HG03521 (cell line): Measurements from ENCODE around the gene RHOB.
A peak's percentile ranks its signal among the peaks of the same experiment; 100 is the strongest.
"Not testable (repeated sequence)": the region's sequence is repeated elsewhere in the genome, so short reads cannot be mapped to it uniquely, and the experiment has no call there.

Experiments
- ATAC-seq: cut with Tn5 transposase; IDR thresholded peaks from one replicate; pipeline ENCODE4 v1.9.1; 2021; ENCODE audit warnings: mild to moderate bottlenecking, moderate library complexity; ENCODE audit not compliant: unreplicated experiment

Gene RHOB

GRCh38 chr2:20446917-20447436 is at the start of gene RHOB:
Gene RHOB, plus strand, starts transcription at chr2:20447074. Its CDS starts 392 bp downstream, at chr2:20447466.
- peak; percentile 98 for ATAC-seq

- ATAC-seq, result no peak
These were observed 48.9 kb upstream of the RHOB start for GRCh38 chr2:20397811-20398447.

GRCh38 chr2:20398956-20399567 is 47.8 kb upstream of the RHOB start:
- no peak for ATAC-seq

- no peak for ATAC-seq
These were observed 46.6 kb upstream of the RHOB start for GRCh38 chr2:20400306-20400705.

GRCh38 chr2:20400787-20401488 is 45.9 kb upstream of the RHOB start:
- no peak for ATAC-seq

- no peak for ATAC-seq
These were observed 45.4 kb upstream of the RHOB start for GRCh38 chr2:20401489-20401835.

GRCh38 chr2:20403774-20404312 is 43.0 kb upstream of the RHOB start:
- no peak for ATAC-seq

- ATAC-seq, result no peak
These were observed 41.9 kb upstream of the RHOB start for GRCh38 chr2:20404950-20405349.

GRCh38 chr2:20409039-20409438 is 37.8 kb upstream of the RHOB start:
- no peak for ATAC-seq

- no peak for ATAC-seq
These were observed 36.2 kb upstream of the RHOB start for GRCh38 chr2:20410556-20411277.

- ATAC-seq, result peak; percentile 100
These were observed 35.4 kb upstream of the RHOB start for GRCh38 chr2:20411361-20411894.

- no peak for ATAC-seq
These were observed 32.1 kb upstream of the RHOB start for GRCh38 chr2:20414806-20415205.

- ATAC-seq, result no peak
These were observed 31.4 kb upstream of the RHOB start for GRCh38 chr2:20415511-20415918.

- ATAC-seq, result no peak
These were observed 30.2 kb upstream of the RHOB start for GRCh38 chr2:20416723-20417122.

GRCh38 chr2:20417230-20417821 is 29.5 kb upstream of the RHOB start:
- ATAC-seq, result not testable (repeated sequence)

- no peak for ATAC-seq
These were observed 28.4 kb upstream of the RHOB start for GRCh38 chr2:20418519-20418918.

GRCh38 chr2:20419007-20419576 is 27.8 kb upstream of the RHOB start:
- no peak for ATAC-seq

- no peak for ATAC-seq
These were observed 27.1 kb upstream of the RHOB start for GRCh38 chr2:20419752-20420151.

GRCh38 chr2:20421336-20421987 is 25.4 kb upstream of the RHOB start:
- no peak for ATAC-seq

- no peak for ATAC-seq
These were observed 24.9 kb upstream of the RHOB start for GRCh38 chr2:20421988-20422370.
